Lung (tissue), 12 donors: Measurements from ENCODE around the gene CEMIP. TPM values are rescaled to one million over a fixed set of nuclear protein-coding genes. Genes with fewer than 3 reads are reported as not detected.
A peak's percentile ranks its signal among the peaks of the same experiment; 100 is the strongest.

Experiments used
- ATAC-seq: fragments of 200-7000 bp; cut with Tn5 transposase; one replicate; pipeline ENCODE4 v1.9.1; 2020; ENCODE audit warnings: moderate number of reproducible peaks; ENCODE audit not compliant: insufficient read depth, low FRiP score
- DNase-seq, 3 donors: peaks; one replicate each; pipeline ENCODE4 v3.0.0-alpha.2; 2013 to 2017
- H3K27ac ChIP-seq, 2 donors: one replicate each; pipeline ENCODE4 v1.5.1; 2013; ENCODE audit warnings: mild to moderate bottlenecking in 2 of 2, moderate library complexity in 2 of 2, control low read depth in 1 of 2, inconsistent platforms in 1 of 2, low read depth in 1 of 2, low read length in 1 of 2
- H3K27me3 ChIP-seq, 3 donors: one replicate each; pipeline ENCODE4 v1.5.1; 2013; ENCODE audit warnings: low read length in 2 of 3; ENCODE audit not compliant: control insufficient read depth in 3 of 3, insufficient read depth in 3 of 3
- H3K36me3 ChIP-seq, 4 donors: one replicate each; pipeline ENCODE4 v1.5.1; 2013; ENCODE audit warnings: low read length in 4 of 4, mild to moderate bottlenecking in 1 of 4, moderate library complexity in 1 of 4; ENCODE audit not compliant: control insufficient read depth in 4 of 4, insufficient read depth in 4 of 4
- H3K4me1 ChIP-seq, 5 donors: one replicate each; pipeline ENCODE4 v1.5.1; 2013; ENCODE audit warnings: low read length in 5 of 5, mild to moderate bottlenecking in 2 of 5, moderate library complexity in 1 of 5; ENCODE audit not compliant: control insufficient read depth in 5 of 5, insufficient read depth in 5 of 5
- H3K4me3 ChIP-seq: one replicate; pipeline ENCODE4 v1.5.1; 2013; ENCODE audit warnings: mild to moderate bottlenecking, control low read depth, moderate library complexity
- H3K9ac ChIP-seq, 2 donors: one replicate each; pipeline ENCODE4 v1.5.1; 2013; ENCODE audit warnings: low read length in 2 of 2, control low read depth in 1 of 2; ENCODE audit not compliant: insufficient read depth in 1 of 2
- H3K9me3 ChIP-seq, 4 donors: one replicate each; pipeline ENCODE4 v1.5.1; 2013; ENCODE audit warnings: low read length in 3 of 4, mild to moderate bottlenecking in 1 of 4, moderate library complexity in 1 of 4; ENCODE audit not compliant: control insufficient read depth in 4 of 4, insufficient read depth in 3 of 4
- CTCF ChIP-seq: IDR thresholded peaks from 2 replicates; pipeline ENCODE4 v1.5.1; 2012; ENCODE audit warnings: mild to moderate bottlenecking; ENCODE audit errors: control extremely low read depth, extremely low read depth
- WGBS, 2 donors: extraction: QIAGEN DNeasy Blood & Tissue Kit; methylation state at CpG; one replicate each; pipeline ENCODE4 v1.1.7; 2013; 5-methylcytosine and 5-hydroxymethylcytosine counted together
- polyA plus RNA-seq, 2 donors: library from polyadenylated mRNA; stranded (reverse); fragments of 200-250 nt; gene quantifications; one replicate each; pipeline ENCODE4 v1.2.1, GENCODE V29; 2013
- total RNA-seq, 2 donors: library from RNA; depleted of rRNA in 1 of 2; stranded (reverse); fragments of >200 nt in 1 of 2; gene quantifications; one replicate each; pipeline ENCODE4 v1.2.1, GENCODE V29; 2014 to 2021
- donor health status: control.
- donor health status: control.
- donor health status: Bipolar disorder and iron deficiency.
- donor health status: healthy.
- donor health status: DM: yes; HTN: yes; CAD: no.

Gene CEMIP
- total and polyA plus RNA-seq, 4 donors = 1.9 to 32.0 (median 3.9) TPM

- Histone ChIP-seq H3K36me3 (peaks cover 0 to 23% (median 7%) of the 10 kb centered on the region in 4 donors), H3K4me1 (peaks cover 0 to 15% (median 3%) of the 10 kb centered on the region in 5 donors), H3K27me3 (no peaks in the 10 kb centered on the region), H3K4me3 (no peak overlapping the region), H3K27ac (no peak overlapping the region), H3K9ac (no peak overlapping the region), H3K9me3 (no peaks in the 10 kb centered on the region)
- ATAC-seq = no peak
- TF ChIP-seq CTCF = no peak
- peak; percentile 43 to 70 (median 64) for DNase-seq
- 74 to 89% methylated on average over 15 of the region's 15 CpGs for WGBS, 2 donors
Measured at GRCh38 chr15:80932989-80933388, 153.8 kb downstream of the CEMIP start.

GRCh38 chr15:80934761-80935221 lies 155.6 kb downstream of the CEMIP start:
- Histone ChIP-seq H3K27ac (peak overlapping the region in 1 of 2 donors; percentile 21), H3K9ac (no peak overlapping the region), H3K36me3 (peaks cover 0 to 16% (median 6%) of the 10 kb centered on the region in 4 donors), H3K9me3 (no peaks in the 10 kb centered on the region), H3K4me3 (no peak overlapping the region), H3K4me1 (peaks cover 0 to 15% (median 3%) of the 10 kb centered on the region in 5 donors), H3K27me3 (no peaks in the 10 kb centered on the region)
- TF ChIP-seq CTCF = no peak
- DNase-seq = peak; percentile 4 to 57 (median 27)
- no peak for ATAC-seq
- 76 to 85% methylated on average over 3 of the region's 3 CpGs for WGBS, 2 donors

- H3K36me3 ChIP-seq = peaks cover 0 to 25% (median 6%) of the 10 kb centered on the region in 4 donors
- no peak for TF ChIP-seq CTCF
- H3K27ac ChIP-seq = no peak overlapping the region
- no peaks in the 10 kb centered on the region for H3K27me3 ChIP-seq
- H3K9me3 ChIP-seq = peaks cover 0 to 3% (median 0%) of the 10 kb centered on the region in 4 donors
- DNase-seq (no peak), ATAC-seq (no peak)
- H3K4me3 ChIP-seq = no peak overlapping the region
- WGBS, 2 donors = 97% methylated on average over 16 of the region's 16 CpGs
- H3K4me1 ChIP-seq = peaks cover 0 to 15% (median 3%) of the 10 kb centered on the region in 5 donors
- H3K9ac ChIP-seq = no peak overlapping the region
Measured at GRCh38 chr15:80936288-80937078, 157.3 kb downstream of the CEMIP start.
